Measurements from ENCODE around the gene SPAG16. TPM values are rescaled to one million over a fixed set of nuclear protein-coding genes. Genes with fewer than 3 reads are reported as not detected.

SPAG16 gene
- total RNA-seq, 1 experiment from 2014 or later: 0.30 TPM

DNA sequence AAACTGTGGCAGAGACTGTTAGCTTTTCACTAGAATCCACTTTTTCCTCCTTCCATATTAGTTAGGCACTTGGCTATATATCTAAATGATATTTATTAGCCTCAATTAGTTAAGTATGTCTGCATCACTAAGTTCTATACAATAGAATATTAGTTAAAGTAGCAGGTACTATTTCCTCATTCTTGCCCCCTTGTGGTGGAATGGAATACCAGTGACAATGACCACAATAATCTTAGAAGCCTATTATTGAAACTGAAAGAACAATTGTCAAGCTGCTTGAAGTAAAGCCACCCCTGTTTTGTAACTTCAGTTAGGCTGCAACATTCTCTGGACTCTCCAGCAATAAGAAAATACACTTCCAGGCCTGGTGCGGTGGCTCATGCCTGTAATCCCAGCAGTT, 650.3 kb downstream of the SPAG16 start:
- Histone ChIP-seq H3K9me3 (ENCODE audit: control insufficient read depth in 1 of 2, insufficient read depth in 1 of 2, low read depth in 1 of 2, low read length in 2 of 2) (no peaks in the 10 kb centered on the region), H2AFZ (ENCODE audit: low read depth, low read length, poor library complexity, severe bottlenecking) (no peak overlapping the region), H3K36me3 (ENCODE audit: control insufficient read depth in 1 of 2, insufficient read depth in 2 of 2, low read length in 2 of 2) (no peaks in the 10 kb centered on the region), H3K9ac (ENCODE audit: low read length) (no peak overlapping the region), H3K4me2 (ENCODE audit: low read length) (no peak overlapping the region), H4K20me1 (ENCODE audit: insufficient read depth) (no peaks in the 10 kb centered on the region), H3K27ac (ENCODE audit: low read depth, low read length) (no peak overlapping the region), H3K4me3 (replicated peaks in 1 of 2; ENCODE audit: low read depth in 1 of 2, low read length in 2 of 2) (no peak overlapping the region), H3K27me3 (ENCODE audit: insufficient read depth, low read length) (no peaks in the 10 kb centered on the region), H3K9me2 (ENCODE audit: insufficient read depth) (no peaks in the 10 kb centered on the region), H3K79me2 (ENCODE audit: insufficient read depth, low read length) (no peaks in the 10 kb centered on the region), H3K4me1 (ENCODE audit: control insufficient read depth in 1 of 2, insufficient read depth in 2 of 2, low read length in 2 of 2) (peaks cover 0 to 4% of the 10 kb centered on the region in 2 experiments; a peak in 2 of 4 replicates)
- TF ChIP-seq SRF (IDR thresholded peaks at IDR 0.05; ENCODE audit: low read depth): no peak
- no peak for TF ChIP-seq POLR2AphosphoS5 (IDR thresholded peaks at IDR 0.05; ENCODE audit: low read depth, low read length)
- TF ChIP-seq ELF1 (IDR thresholded peaks at IDR 0.05; ENCODE audit: borderline replicate concordance, low read depth): no peak
- TF ChIP-seq FOSL1 (IDR thresholded peaks at IDR 0.05; ENCODE audit: low read depth): no peak
- peak; percentile 27 to 60 (median 49); a peak in 5 of 6 replicates for TF ChIP-seq CTCF (IDR thresholded peaks at IDR 0.05 in 2 of 3, conservative IDR thresholded peaks at IDR 0.05 in 1 of 3; ENCODE audit: borderline replicate concordance in 1 of 3, insufficient read depth in 1 of 3, low read depth in 2 of 3, low read length in 2 of 3)
- TF ChIP-seq RAD21 (IDR thresholded peaks at IDR 0.05; ENCODE audit: low read depth): peak; percentile 43
- POLR2A ChIA-PET: no interaction called here
- DNase-seq (ENCODE audit: low read depth, low spot score) (no peak), ATAC-seq (peak; percentile 66; the same call in 1 of the 2 replicates)
- RAD21 ChIA-PET (ENCODE audit: low non-redundant PET in 1 of 2, low total read pairs in 2 of 2, uncharacterized antibody in 2 of 2, unreplicated experiment in 2 of 2): no interaction called here
- no TSS peak for BruUV-seq (replicated peaks)
- CTCF ChIA-PET: no interaction called here
- intact Hi-C loops (cut with micrococcal nuclease): loop anchor here (2.0 kb wide), 1 partner anchor 684 kb away; no protein-coding TSS in a partner anchor

DNA sequence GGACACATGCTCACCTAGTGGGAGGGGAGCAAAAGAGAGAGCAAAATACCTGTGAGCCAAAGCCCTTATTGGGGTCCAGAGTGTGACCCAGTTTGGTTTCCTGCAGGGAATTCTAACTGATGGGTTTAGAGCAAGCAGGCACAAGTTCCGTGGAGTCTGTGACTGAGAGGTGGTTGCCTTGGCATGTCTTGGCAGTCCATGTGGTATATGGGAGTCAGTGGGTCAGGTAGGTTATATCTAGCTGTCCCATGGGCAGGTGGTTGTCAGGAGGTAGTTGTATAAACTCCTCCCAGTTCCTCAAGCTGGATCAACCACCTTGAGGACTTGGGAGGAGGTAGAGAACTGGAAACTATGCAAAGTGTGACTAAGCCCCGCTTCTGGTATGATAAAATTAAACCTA, 673.8 kb downstream of the SPAG16 start:
- Histone ChIP-seq H3K4me1 (ENCODE audit: control insufficient read depth in 1 of 2, insufficient read depth in 2 of 2, low read length in 2 of 2) (no peaks in the 10 kb centered on the region), H3K27me3 (ENCODE audit: insufficient read depth, low read length) (no peaks in the 10 kb centered on the region), H4K20me1 (ENCODE audit: insufficient read depth) (no peaks in the 10 kb centered on the region), H3K4me3 (replicated peaks in 1 of 2; ENCODE audit: low read depth in 1 of 2, low read length in 2 of 2) (no peak overlapping the region), H2AFZ (ENCODE audit: low read depth, low read length, poor library complexity, severe bottlenecking) (no peak overlapping the region), H3K9ac (ENCODE audit: low read length) (no peak overlapping the region), H3K79me2 (ENCODE audit: insufficient read depth, low read length) (no peaks in the 10 kb centered on the region), H3K4me2 (ENCODE audit: low read length) (no peak overlapping the region), H3K9me2 (ENCODE audit: insufficient read depth) (no peaks in the 10 kb centered on the region), H3K27ac (ENCODE audit: low read depth, low read length) (no peak overlapping the region), H3K9me3 (ENCODE audit: control insufficient read depth in 1 of 2, insufficient read depth in 1 of 2, low read depth in 1 of 2, low read length in 2 of 2) (no peaks in the 10 kb centered on the region), H3K36me3 (ENCODE audit: control insufficient read depth in 1 of 2, insufficient read depth in 2 of 2, low read length in 2 of 2) (no peaks in the 10 kb centered on the region)
- no TSS peak for BruUV-seq (replicated peaks)
- no peak for ATAC-seq
- ChIA-PET POLR2A (no interaction called here), RAD21 (ENCODE audit: low non-redundant PET in 1 of 2, low total read pairs in 2 of 2, uncharacterized antibody in 2 of 2, unreplicated experiment in 2 of 2) (no interaction called here), CTCF (no interaction called here)
- intact Hi-C loops (cut with micrococcal nuclease): no loop called here
- DNase-seq (ENCODE audit: low read depth, low spot score): no peak
- TF ChIP-seq, protein P1, sequence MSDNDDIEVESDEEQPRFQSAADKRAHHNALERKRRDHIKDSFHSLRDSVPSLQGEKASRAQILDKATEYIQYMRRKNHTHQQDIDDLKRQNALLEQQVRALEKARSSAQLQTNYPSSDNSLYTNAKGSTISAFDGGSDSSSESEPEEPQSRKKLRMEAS (IDR thresholded peaks at IDR 0.05): no peak
- TF ChIP-seq CBX3 (IDR thresholded peaks at IDR 0.05; ENCODE audit: low read depth): no peak
- no peak for TF ChIP-seq JUND (IDR thresholded peaks at IDR 0.05)
- TF ChIP-seq CEBPB (IDR thresholded peaks at IDR 0.05; ENCODE audit: low read depth): no peak
- TF ChIP-seq ATF3 (IDR thresholded peaks at IDR 0.05): no peak
- no peak for TF ChIP-seq EGR1 (IDR thresholded peaks at IDR 0.05; ENCODE audit: low read depth)
- no peak for TF ChIP-seq SIN3A (IDR thresholded peaks at IDR 0.05; ENCODE audit: low read depth)
- TF ChIP-seq POLR2A (IDR thresholded peaks at IDR 0.05; ENCODE audit: borderline replicate concordance, extremely low read depth, insufficient read depth, insufficient read length): no peak
- no peak for TF ChIP-seq EZH2 (IDR thresholded peaks at IDR 0.05)
- no peak for TF ChIP-seq ZFX (IDR thresholded peaks at IDR 0.05)
- no peak for TF ChIP-seq FOSL1 (IDR thresholded peaks at IDR 0.05; ENCODE audit: low read depth)
- TF ChIP-seq YY1 (IDR thresholded peaks at IDR 0.05; ENCODE audit: extremely low read depth, insufficient replicate concordance, low read depth, low read length): no peak
- no peak for TF ChIP-seq SRF (IDR thresholded peaks at IDR 0.05; ENCODE audit: low read depth)
- TF ChIP-seq ZNF274 (IDR thresholded peaks at IDR 0.05; ENCODE audit: low read depth, low read length): no peak
